ENCODE data around the gene EEFSEC. TPM values are rescaled to one million over a fixed set of nuclear protein-coding genes. Genes with fewer than 3 reads are reported as not detected.
A peak's percentile ranks its signal among the peaks of the same experiment; 100 is the strongest.

EEFSEC gene
- total RNA-seq, 1 experiment from 2014 or later: 9.5 TPM

GRCh38 chr3:128273841-128274573 lies 120.7 kb downstream of the EEFSEC start:
- Histone ChIP-seq H3K27me3 (ENCODE audit: insufficient read depth, low read length) (no peaks in the 10 kb centered on the region), H3K79me1 (ENCODE audit: insufficient read depth, low read depth, low read length, poor library complexity, severe bottlenecking) (no peaks in the 10 kb centered on the region), H2AFZ (ENCODE audit: low read length) (no peak overlapping the region), H3K27ac (ENCODE audit: insufficient read length, low read depth, low read length) (no peak overlapping the region), H4K8ac (replicated peaks; ENCODE audit: insufficient read length, low read depth, low read length) (no peak overlapping the region), H3K4me2 (ENCODE audit: insufficient read depth, insufficient read length, low read length) (no peak overlapping the region), H3K14ac (ENCODE audit: insufficient read depth, low read length) (no peak overlapping the region), H3K9me3 (ENCODE audit: control insufficient read depth, low read depth, low read length) (no peaks in the 10 kb centered on the region), H3K18ac (ENCODE audit: insufficient read length, low read depth, low read length) (no peak overlapping the region), H2BK12ac (ENCODE audit: insufficient read length, low read depth, low read length) (no peak overlapping the region), H4K5ac (ENCODE audit: insufficient read length, low read depth, low read length) (no peak overlapping the region), H3K23ac (ENCODE audit: insufficient read length, low read depth, low read length) (no peak overlapping the region), H3K9ac (ENCODE audit: extremely low read depth, insufficient read length, low read length) (no peak overlapping the region), H2BK20ac (ENCODE audit: low read depth, low read length, poor library complexity, severe bottlenecking) (no peak overlapping the region), H3T11ph (ENCODE audit: low read length) (no peak overlapping the region), H3K79me2 (ENCODE audit: insufficient read depth, low read length) (no peaks in the 10 kb centered on the region), H2BK15ac (ENCODE audit: low read depth, low read length) (no peak overlapping the region), H3K23me2 (ENCODE audit: insufficient read length, low read depth, low read length, poor library complexity, severe bottlenecking) (no peaks in the 10 kb centered on the region), H3K4me1 (ENCODE audit: insufficient read depth, low read length) (peaks cover 9% of the 10 kb centered on the region; the same call in 1 of the 2 replicates), H2BK5ac (ENCODE audit: insufficient read length, low read length) (no peak overlapping the region), H2AK5ac (ENCODE audit: insufficient read length, low read length) (no peak overlapping the region), H4K91ac (ENCODE audit: insufficient read length, low read depth, low read length) (no peak overlapping the region), H2BK120ac (ENCODE audit: low read depth, low read length, poor library complexity, severe bottlenecking) (no peak overlapping the region), H4K20me1 (ENCODE audit: control insufficient read depth, insufficient read depth, insufficient read length) (no peaks in the 10 kb centered on the region), H3K56ac (ENCODE audit: insufficient read length, low read depth, low read length) (no peak overlapping the region), H3K4ac (ENCODE audit: low read depth, low read length) (no peak overlapping the region)
- no peak overlapping the region; a peak in 1 of 7 replicates for H3K27ac Mint-ChIP-seq
- peaks cover 45 to 46% of the 10 kb centered on the region in 2 experiments for H3K4me1 Mint-ChIP-seq
- DNase-seq: peak; percentile 17
- TF ChIP-seq, protein P1, sequence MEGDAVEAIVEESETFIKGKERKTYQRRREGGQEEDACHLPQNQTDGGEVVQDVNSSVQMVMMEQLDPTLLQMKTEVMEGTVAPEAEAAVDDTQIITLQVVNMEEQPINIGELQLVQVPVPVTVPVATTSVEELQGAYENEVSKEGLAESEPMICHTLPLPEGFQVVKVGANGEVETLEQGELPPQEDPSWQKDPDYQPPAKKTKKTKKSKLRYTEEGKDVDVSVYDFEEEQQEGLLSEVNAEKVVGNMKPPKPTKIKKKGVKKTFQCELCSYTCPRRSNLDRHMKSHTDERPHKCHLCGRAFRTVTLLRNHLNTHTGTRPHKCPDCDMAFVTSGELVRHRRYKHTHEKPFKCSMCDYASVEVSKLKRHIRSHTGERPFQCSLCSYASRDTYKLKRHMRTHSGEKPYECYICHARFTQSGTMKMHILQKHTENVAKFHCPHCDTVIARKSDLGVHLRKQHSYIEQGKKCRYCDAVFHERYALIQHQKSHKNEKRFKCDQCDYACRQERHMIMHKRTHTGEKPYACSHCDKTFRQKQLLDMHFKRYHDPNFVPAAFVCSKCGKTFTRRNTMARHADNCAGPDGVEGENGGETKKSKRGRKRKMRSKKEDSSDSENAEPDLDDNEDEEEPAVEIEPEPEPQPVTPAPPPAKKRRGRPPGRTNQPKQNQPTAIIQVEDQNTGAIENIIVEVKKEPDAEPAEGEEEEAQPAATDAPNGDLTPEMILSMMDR (conservative IDR thresholded peaks at IDR 0.05): no peak
- H3K4me3 Mint-ChIP-seq: peak overlapping the region in 1 of 2 experiments; percentile 20; a peak in 1 of 5 replicates
- H3K36me3 Mint-ChIP-seq (ENCODE audit: insufficient read depth in 1 of 3, low read depth in 3 of 3): no peaks in the 10 kb centered on the region; a peak in 1 of 7 replicates
- peaks cover 20% of the 10 kb centered on the region for H3K27me3 Mint-ChIP-seq (ENCODE audit: low read depth)
- H3K9me3 Mint-ChIP-seq: no peaks in the 10 kb centered on the region
- WGBS (ENCODE audit: extremely low coverage, insufficient read length, low lambda C conversion rate): no CpG with 5 or more reads among the region's 11 CpGs
